Neural crest cell (in vitro differentiated cells): ENCODE measurements around the gene C19orf47. TPM values are rescaled to one million over a fixed set of nuclear protein-coding genes. Genes with fewer than 3 reads are reported as not detected.

Experiments
- DNase-seq: peaks from one replicate; pipeline ENCODE4 v3.0.0; 2021; ENCODE audit warnings: low read depth, mixed read lengths, low spot score
- H3K27ac Mint-ChIP-seq: one replicate; pipeline ENCODE4 v1.8.0; 2021; ENCODE audit warnings: mild to moderate bottlenecking, mixed read lengths; ENCODE audit not compliant: unreplicated experiment
- H3K27me3 Mint-ChIP-seq: 2 replicates; pipeline ENCODE4 v1.8.0; 2021; ENCODE audit warnings: low read depth, mild to moderate bottlenecking, mixed read lengths
- H3K36me3 Mint-ChIP-seq: 2 replicates; pipeline ENCODE4 v1.8.0; 2021; ENCODE audit warnings: low read depth, mild to moderate bottlenecking, mixed read lengths
- H3K4me1 Mint-ChIP-seq: 2 replicates; pipeline ENCODE4 v1.8.0; 2021; ENCODE audit warnings: mixed read lengths
- H3K4me3 Mint-ChIP-seq: one replicate; pipeline ENCODE4 v1.8.0; 2021; ENCODE audit warnings: mild to moderate bottlenecking, mixed read lengths
- H3K9me3 Mint-ChIP-seq: 2 replicates; pipeline ENCODE4 v1.8.0; 2021; ENCODE audit warnings: mixed read lengths
- CTCF ChIP-seq: fragments of 200-600 bp; sonication (generic); conservative IDR thresholded peaks from 2 replicates; pipeline ENCODE4 v1.5.0; 2021; ENCODE audit warnings: antibody characterized with exemption, mild to moderate bottlenecking
- total RNA-seq: library from RNA; stranded (reverse); gene quantifications from 2 replicates; pipeline ENCODE4 v1.2.1, GENCODE V29; 2021

Gene C19orf47
- total RNA-seq, 1 donor from 2014 or later: 19.0 TPM

DNA sequence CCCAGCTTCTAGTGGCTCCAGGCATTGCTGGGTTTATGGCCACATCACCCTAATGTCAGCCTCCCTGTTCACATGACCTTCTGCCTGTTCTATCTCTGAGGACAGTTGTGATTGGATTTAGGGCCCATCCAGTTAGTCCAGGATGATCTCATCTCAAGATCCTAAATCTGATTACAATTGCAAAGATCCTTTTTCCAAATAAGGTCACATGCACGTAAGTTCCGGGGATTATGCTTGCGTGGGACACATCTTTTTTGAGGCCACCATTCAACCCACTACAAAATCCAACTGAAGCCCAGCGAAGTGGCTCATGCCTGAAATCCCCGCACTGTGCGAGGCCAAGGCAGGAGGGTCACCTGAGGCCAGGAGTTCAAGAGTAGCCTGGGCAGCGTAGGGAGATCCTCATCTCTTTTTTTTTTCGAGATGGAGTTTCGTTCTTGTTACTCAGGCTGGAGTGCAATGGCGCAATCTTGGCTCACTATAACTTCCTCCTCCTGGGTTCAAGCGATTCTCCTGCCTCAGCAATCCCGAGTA, 12.6 kb upstream of the C19orf47 start:
- no peak for TF ChIP-seq CTCF

GRCh38 chr19:40360020-40360707, 12.0 kb upstream of the C19orf47 start:
- no peak overlapping the region for H3K4me3 Mint-ChIP-seq
- H3K27ac Mint-ChIP-seq: no peak overlapping the region

More for the DNA sequence above, 12.6 kb upstream of the C19orf47 start:
- Mint-ChIP-seq H3K4me3 (no peak overlapping the region), H3K27me3 (no peaks in the 10 kb centered on the region), H3K9me3 (no peaks in the 10 kb centered on the region), H3K4me1 (peaks cover 7% of the 10 kb centered on the region), H3K36me3 (no peaks in the 10 kb centered on the region), H3K27ac (no peak overlapping the region)
- DNase-seq: no peak

GRCh38 chr19:40358773-40359172, 10.6 kb upstream of the C19orf47 start:
- no peaks in the 10 kb centered on the region for H3K9me3 Mint-ChIP-seq
- H3K27me3 Mint-ChIP-seq: no peaks in the 10 kb centered on the region
- no peaks in the 10 kb centered on the region for H3K36me3 Mint-ChIP-seq
- DNase-seq: no peak
- no peaks in the 10 kb centered on the region for H3K4me1 Mint-ChIP-seq
- no peak overlapping the region for H3K27ac Mint-ChIP-seq
- no peak for TF ChIP-seq CTCF
- peak overlapping the region; percentile 47 for H3K4me3 Mint-ChIP-seq

More at GRCh38 chr19:40360020-40360707, 12.0 kb upstream of the C19orf47 start:
- Mint-ChIP-seq H3K27me3 (no peaks in the 10 kb centered on the region), H3K4me1 (peaks cover 3% of the 10 kb centered on the region), H3K36me3 (no peaks in the 10 kb centered on the region), H3K9me3 (no peaks in the 10 kb centered on the region)
- no peak for DNase-seq
- no peak for TF ChIP-seq CTCF

DNA sequence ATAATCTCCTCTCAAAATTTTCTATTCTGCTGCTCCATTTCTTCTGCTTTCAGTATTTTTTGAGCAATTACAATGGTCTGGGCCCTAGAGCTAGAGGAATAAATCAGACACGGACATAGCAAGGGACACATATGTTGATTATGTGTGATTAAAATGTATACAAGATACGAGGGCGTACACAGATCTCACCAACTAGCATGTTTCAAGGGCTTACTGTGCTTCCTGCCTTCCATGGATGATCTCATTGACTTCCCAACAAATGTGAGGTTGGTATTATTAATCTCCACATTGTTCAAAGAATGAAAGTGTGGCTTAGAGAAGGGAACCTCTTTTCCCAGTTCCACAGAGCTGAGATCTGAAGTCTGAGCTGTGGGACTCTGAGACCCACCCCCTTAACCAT, 9.4 kb upstream of the C19orf47 start:
- DNase-seq: no peak
- Mint-ChIP-seq H3K27me3 (no peaks in the 10 kb centered on the region), H3K36me3 (no peaks in the 10 kb centered on the region), H3K4me1 (no peaks in the 10 kb centered on the region), H3K27ac (no peak overlapping the region), H3K4me3 (no peak overlapping the region), H3K9me3 (no peaks in the 10 kb centered on the region)
- no peak for TF ChIP-seq CTCF

GRCh38 chr19:40356681-40357595, 8.7 kb upstream of the C19orf47 start:
- Mint-ChIP-seq H3K4me1 (no peaks in the 10 kb centered on the region), H3K27me3 (no peaks in the 10 kb centered on the region), H3K36me3 (no peaks in the 10 kb centered on the region), H3K27ac (peak overlapping the region; percentile 57), H3K9me3 (no peaks in the 10 kb centered on the region), H3K4me3 (no peak overlapping the region)
- DNase-seq: no peak
- no peak for TF ChIP-seq CTCF
